Posterior cingulate gyrus (tissue), 11 donors: Measurements from ENCODE around the gene RIPK3.
A peak's percentile ranks its signal among the peaks of the same experiment; 100 is the strongest.
"Not testable (repeated sequence)": the region's sequence is repeated elsewhere in the genome, so short reads cannot be mapped to it uniquely, and the experiment has no call there.

Experiments
- DNase-seq, 10 donors: peaks; one replicate each; pipeline versions ENCODE4 v3.0.0 to v3.0.0-alpha.2; 2020 to 2021; ENCODE audit warnings: mixed read lengths in 3 of 10
- intact Hi-C: fragments of 100-400 bp; cut with DNase I; formaldehyde crosslinking; loops from one replicate; pipeline ENCODE4 v1.15.1; 2023

RIPK3 gene

DNA sequence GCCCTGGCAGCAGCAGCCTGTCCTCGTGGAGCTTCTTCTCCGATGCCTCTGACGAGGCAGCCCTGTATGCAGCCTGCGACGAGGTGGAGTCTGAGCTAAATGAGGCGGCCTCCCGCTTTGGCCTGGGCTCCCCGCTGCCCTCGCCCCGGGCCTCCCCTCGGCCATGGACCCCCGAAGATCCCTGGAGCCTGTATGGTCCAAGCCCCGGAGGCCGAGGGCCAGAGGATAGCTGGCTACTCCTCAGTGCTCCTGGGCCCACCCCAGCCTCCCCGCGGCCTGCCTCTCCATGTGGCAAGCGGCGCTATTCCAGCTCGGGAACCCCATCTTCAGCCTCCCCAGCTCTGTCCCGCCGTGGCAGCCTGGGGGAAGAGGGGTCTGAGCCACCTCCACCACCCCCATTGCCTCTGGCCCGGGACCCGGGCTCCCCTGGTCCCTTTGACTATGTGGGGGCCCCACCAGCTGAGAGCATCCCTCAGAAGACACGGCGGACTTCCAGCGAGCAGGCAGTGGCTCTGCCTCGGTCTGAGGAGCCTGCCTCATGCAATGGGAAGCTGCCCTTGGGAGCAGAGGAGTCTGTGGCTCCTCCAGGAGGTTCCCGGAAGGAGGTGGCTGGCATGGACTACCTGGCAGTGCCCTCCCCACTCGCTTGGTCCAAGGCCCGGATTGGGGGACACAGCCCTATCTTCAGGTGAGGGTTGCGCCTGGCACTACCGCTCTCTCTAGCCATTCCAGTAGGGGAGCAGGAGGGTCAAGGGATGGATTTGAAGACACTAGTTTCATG lies 30.3 kb upstream of the RIPK3 start:
- peak in 1 of 10 donors; percentile 81 for DNase-seq
- intact Hi-C loops, result loop anchor here (5.0 kb wide), 1 partner anchor 57 kb away; the partner anchor contains the start of genes CBLN3 and KHNYN

DNA sequence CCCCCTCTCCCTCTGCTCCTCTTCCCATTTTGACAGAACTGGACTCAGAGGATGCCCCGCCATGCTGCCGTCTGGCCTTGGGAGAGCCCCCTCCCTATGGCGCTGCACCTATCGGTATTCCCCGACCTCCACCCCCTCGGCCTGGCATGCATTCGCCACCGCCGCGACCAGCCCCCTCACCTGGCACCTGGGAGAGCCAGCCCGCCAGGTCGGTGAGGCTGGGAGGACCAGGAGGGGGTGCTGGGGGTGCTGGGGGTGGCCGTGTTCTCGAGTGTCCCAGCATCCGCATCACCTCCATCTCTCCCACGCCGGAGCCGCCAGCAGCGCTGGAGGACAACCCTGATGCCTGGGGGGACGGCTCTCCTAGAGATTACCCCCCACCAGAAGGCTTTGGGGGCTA lies 29.7 kb upstream of the RIPK3 start:
- DNase-seq, result peak in 1 of 10 donors; percentile 62
- intact Hi-C loops, result loop anchor here (5.0 kb wide), 1 partner anchor 58 kb away; the partner anchor contains the start of genes CBLN3 and KHNYN

GRCh38 chr14:24368562-24369252 lies 28.9 kb upstream of the RIPK3 start:
- intact Hi-C loops, result loop anchor here (5.0 kb wide), 1 partner anchor 59 kb away; the partner anchor contains the start of genes CBLN3 and KHNYN
- peak in 5 of 10 donors; percentile 21 to 89 (median 34) for DNase-seq

GRCh38 chr14:24368212-24368561 lies 28.4 kb upstream of the RIPK3 start:
- intact Hi-C loops, result loop anchor here (5.0 kb wide), 1 partner anchor 59 kb away; the partner anchor contains the start of genes CBLN3 and KHNYN
- no peak for DNase-seq

DNA sequence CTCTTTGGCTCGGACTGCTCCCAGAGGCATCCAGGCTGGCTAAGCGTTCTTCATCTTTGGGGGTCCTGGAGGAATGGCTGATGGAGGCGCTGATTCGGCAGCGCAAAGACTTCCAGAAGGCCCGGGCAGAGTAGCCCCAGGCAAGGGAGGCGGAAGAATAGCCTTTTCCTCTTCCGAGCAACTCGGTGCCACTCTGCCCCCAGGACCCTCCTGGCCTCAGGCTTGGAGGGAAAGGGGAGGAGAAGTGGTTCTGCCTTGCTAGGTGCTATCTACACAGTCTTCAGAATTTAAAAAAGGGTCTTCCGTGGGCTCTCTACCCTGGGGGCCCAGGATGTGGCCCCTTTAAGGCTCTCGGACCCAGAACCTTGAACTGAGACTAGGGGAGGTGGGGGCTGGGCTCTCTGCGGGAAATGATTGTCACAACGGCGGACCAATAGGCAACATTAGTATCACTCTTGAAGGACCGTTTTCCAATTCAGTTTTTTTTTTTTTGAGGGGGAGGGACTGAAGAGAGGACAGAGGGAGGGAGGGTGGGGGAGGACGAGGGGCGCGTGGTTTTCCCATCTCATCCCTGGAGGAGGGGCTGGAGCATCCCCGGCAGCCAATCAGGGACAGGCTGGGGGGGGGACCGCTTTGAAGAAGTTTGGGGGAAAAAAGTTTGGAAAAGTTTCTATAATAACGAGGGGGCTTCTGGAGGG lies 27.9 kb upstream of the RIPK3 start, which contains the start of gene NFATC4:
Gene NFATC4 (plus strand): TSS at position 671 of the 698 bp plus-strand sequence. CDS start 157 bp downstream, outside the sequence.
- intact Hi-C loops, result loop anchor here (5.0 kb wide), 1 partner anchor 60 kb away; the partner anchor contains the start of genes CBLN3 and KHNYN
- DNase-seq, result peak in 2 of 10 donors; percentile 14 to 75

- intact Hi-C loops, result loop anchor here (5.0 kb wide), 1 partner anchor 60 kb away; the partner anchor contains the start of genes CBLN3 and KHNYN
- peak in 6 of 10 donors; percentile 8 to 89 (median 38) for DNase-seq
These were observed 27.1 kb upstream of the RIPK3 start for GRCh38 chr14:24366721-24367513.

DNA sequence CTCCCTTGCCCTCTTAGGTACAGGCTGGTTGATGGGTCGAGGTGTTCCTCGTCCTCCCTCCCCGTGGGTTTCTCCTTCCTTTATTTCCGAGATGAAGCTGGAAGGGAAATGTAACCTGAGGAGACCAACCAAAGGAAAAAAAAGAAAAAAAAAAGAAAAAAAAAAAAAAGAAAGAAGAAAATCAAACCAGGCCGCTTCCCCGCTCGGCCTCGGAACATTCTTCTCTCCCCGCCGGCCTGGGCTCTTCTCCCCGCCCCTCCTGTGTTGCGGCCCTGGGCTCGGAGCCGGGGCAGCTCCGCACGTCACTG lies 26.6 kb upstream of the RIPK3 start:
- DNase-seq, result peak in 1 of 10 donors; percentile 77
- intact Hi-C loops, result loop anchor here (5.0 kb wide), 1 partner anchor 61 kb away; the partner anchor contains the start of genes CBLN3 and KHNYN

DNA sequence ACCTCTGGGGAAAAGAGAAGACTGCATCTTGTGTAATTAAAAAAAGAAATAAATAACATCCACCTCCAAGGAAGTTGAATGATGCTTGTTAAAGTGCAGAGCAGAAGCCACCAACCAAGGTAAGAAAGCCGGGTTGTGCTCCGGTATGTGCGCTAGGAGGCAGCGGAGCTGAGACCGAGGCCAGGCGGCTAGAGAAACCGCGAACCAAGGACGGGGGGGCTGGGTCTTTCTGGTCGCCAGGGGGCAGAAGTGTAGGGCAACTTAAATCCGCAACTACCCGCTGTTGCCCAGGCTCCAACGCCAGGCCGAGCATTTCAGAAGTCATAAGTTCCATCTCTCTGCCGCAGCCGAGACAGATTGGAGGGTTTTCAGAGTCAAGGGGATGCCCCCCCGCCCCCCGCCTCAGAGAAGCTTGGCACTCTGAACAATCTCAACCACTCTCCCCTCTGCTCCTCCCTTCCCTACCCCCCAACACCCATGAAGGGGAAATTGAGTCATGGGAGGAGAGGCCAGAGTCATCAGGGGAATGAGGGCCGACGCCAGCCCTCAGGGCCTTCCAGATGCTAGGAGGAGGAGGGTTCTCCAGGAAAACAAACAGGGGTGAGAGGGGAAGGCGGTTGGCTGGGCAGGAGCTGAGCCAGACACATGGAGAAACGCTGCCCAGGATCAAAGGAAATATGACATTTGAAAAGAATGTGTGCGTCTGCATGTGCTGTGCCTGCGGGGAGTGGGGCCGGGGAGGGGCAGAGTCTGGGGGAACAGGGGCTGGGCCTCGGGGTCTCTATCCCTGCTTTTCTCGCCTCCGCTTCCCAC lies 26.0 kb upstream of the RIPK3 start:
- peak in 8 of 10 donors; percentile 15 to 92 (median 52) for DNase-seq
- intact Hi-C loops, result loop anchor here (5.0 kb wide), 1 partner anchor 61 kb away; the partner anchor contains the start of genes CBLN3 and KHNYN

GRCh38 chr14:24364841-24365240 lies 25.1 kb upstream of the RIPK3 start:
- intact Hi-C loops, result loop anchor here (5.0 kb wide), 1 partner anchor 62 kb away; the partner anchor contains the start of genes CBLN3 and KHNYN
- DNase-seq, result no peak

DNA sequence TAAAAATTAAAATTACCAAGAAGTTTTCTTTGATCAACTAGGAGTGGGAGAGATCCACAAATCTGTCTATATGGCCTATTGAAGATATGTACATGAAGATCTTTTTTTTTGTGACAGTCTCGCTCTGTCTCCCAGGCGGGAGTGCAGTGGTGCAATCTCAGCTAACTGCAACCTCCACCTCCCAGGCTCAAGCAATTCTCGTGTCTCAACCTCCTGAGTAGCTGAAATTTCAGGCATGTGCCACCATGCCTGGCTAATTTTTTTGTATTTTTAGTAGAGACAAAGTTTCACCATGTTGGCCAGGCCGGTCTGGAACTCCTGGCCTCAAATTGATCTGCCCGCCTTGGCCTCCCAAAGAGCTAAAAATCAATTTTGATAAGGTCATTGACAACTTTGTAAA lies 23.6 kb upstream of the RIPK3 start:
- intact Hi-C loops, result no loop called here
- DNase-seq, result peak in 1 of 10 donors; percentile 36

DNA sequence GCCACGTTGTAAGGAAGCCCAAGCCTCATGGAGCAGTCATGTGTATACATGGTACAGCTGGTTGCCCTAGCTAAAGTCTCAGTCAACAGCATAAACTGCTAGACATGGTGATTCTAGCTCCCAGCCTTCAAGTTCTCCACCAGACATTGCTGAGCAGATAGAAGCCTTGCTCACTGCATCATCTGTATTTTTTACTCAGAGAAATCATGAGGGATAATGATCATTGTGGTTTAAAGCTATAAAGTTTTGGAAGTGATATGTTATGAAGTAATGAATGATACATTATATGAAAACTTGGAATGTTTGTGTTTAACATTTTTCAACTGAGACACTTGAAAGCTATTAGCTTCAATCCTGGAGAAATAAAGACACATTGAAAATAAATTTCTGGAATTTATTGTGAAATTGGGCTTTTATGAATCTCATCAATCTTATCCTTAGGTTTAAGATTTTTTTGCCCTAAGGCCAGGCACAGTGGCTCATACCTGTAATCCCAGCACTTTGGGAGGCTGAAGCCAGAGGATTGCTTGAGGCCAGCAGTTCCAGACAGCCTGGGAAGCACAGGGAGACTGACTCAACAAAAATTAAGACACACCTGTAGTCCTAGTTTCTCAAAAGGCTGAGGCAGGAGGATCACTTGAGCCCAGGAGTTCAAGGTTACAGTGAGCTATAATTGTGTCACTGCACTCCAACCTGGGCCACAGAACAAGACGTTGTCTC lies 22.6 kb upstream of the RIPK3 start:
- peak in 1 of 10 donors; percentile 60 for DNase-seq
- intact Hi-C loops, result no loop called here

DNA sequence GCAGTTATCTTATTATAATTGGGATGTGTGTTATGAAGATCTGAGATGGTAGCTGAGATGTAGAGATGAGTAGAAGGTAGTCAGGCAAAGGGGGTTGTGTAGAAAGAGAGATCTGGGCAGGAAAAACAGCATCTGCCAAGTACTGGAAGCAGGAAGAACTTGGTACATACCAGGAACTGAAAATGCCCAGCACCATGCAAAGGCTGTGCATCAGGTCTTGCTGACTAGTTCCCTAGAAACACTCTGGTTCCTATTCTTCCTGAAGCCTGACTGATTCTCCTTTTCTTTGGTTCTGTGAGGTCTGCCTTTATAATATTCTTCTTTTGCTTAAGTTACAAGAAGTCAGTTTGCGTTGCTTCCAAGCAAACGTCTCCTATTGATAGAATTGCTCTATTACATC lies 21.5 kb upstream of the RIPK3 start:
- intact Hi-C loops, result no loop called here
- DNase-seq, result no peak

- intact Hi-C loops, result no loop called here
- DNase-seq, result peak in 1 of 10 donors; percentile 16
These were observed 20.5 kb upstream of the RIPK3 start for GRCh38 chr14:24360281-24360680.

DNA sequence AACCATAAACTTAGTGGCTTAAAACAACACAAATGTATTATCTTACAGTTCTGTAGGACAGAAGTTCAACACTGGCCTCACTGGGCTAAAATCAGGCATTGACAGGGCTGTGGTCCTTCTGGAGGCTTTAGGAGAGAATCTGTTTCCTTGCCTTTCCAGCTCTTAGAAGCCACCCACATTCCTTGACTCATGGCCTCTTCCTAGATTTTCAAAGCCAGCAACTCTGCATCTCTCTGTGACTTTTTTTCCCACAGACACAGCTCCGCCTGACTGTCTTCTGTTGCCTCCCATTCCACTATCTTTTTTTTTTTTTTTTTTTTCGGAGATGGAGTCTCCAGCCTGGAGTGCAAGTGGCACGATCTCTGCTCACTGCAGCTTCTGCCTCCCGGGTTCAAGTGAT lies 16.4 kb upstream of the RIPK3 start:
- peak in 1 of 10 donors; percentile 6 for DNase-seq
- intact Hi-C loops, result no loop called here

DNA sequence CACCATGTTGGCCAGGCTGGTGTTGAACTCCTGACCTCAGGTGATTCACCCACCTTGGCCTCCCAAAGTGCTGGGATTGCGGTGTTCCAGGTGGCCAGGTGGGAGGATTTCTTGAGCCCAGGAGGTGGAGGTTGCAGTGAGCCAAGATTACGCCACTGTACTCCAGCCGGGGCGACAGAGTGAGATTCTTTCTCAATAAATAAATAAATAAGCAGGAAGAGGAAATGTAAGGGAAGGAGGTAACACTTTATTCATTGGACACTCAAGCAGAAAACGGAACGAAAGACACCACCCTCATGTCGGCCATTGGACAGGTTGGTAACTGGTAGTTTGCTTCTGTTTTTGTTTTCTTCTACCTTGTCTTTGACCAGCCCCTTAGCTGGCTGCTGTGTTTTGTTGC lies 15.2 kb upstream of the RIPK3 start:
- peak in 2 of 10 donors; percentile 6 to 9 for DNase-seq
- intact Hi-C loops, result no loop called here

DNA sequence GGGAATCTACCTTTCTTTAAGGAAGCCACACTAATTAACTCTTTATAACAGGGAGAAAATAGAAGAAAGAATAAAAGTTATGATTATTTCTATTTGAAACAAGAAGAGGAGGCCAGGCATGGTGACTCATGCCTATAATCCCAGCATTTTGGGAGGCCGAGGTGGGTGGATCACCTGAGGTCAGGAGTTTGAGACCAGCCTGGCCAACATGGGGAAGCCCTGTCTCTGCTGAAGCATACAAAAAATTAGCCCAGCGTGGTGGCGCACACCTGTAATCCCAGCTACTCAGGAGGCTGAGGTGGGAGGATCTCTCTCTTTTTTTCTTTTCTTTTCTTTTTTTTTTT lies 14.7 kb upstream of the RIPK3 start:
- intact Hi-C loops, result not testable (repeated sequence)

DNA sequence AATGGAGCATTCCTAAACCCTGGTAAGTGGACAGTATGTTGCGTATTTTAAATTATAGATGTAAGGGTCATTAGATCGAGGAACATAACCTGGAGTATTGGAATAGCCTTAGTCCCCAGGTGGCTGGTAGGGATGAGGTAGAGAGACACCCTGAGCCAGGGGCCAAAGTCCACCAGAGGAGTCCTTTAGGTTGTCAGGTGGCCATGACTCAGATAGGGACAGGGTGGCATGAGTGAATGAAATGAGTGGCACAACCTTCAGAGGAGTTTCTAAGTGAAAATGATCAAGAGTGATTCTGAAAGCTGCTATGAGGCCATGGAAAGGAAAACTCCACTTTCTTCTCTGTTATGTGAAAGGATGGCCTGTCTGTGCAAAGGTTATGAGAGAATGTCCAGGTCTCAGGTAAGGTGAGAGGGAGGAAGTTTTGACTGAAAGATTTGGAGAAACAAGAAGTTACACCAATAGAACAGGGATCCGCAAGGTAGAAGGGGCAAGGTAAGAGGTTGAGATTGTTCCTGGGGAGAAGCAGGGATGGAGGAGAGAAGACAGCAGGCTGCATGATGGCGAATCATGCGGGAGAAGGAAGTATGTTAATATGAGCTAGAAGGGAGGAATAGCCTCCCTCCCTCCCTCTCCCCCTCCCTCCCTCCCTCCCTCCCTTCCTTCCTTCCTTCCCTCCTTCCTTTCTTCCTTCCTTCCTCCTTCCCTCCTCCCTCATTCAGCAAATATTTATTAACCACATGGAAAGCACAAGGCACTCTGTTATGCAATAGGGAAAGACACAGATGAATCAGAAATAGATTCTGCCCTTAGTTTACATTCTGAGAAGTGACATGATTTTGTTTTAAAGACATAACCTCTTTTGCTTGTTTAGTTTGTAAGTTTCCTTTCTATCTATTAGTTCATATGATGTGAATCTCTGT lies 14.0 kb upstream of the RIPK3 start:
- intact Hi-C loops, result no loop called here
- DNase-seq, result peak in 1 of 10 donors; percentile 12

More for the DNA sequence above, 14.7 kb upstream of the RIPK3 start:
- DNase-seq, result peak in 2 of 10 donors; percentile 4 to 59
